Hepatocyte (in vitro differentiated cells): ENCODE data around the gene TRIM9. TPM values are rescaled to one million over a fixed set of nuclear protein-coding genes. Genes with fewer than 3 reads are reported as not detected.

Experiments
- DNase-seq: peaks from one replicate; pipeline ENCODE4 v3.0.0-alpha.2; 2016; ENCODE audit warnings: low spot score
- H2AFZ ChIP-seq: fragments of 200-600 bp; sonication (generic); 2 replicates; pipeline ENCODE4 v1.6.0; 2016; ENCODE audit warnings: antibody characterized with exemption, mild to moderate bottlenecking
- H3K27ac ChIP-seq: fragments of 200-600 bp; sonication (generic); 2 replicates; pipeline ENCODE4 v1.5.1; 2016; ENCODE audit warnings: mild to moderate bottlenecking
- H3K27me3 ChIP-seq: fragments of 200-600 bp; sonication (generic); 2 replicates; pipeline ENCODE4 v1.6.1; 2016
- H3K36me3 ChIP-seq: fragments of 200-600 bp; sonication (generic); replicated peaks from 2 replicates; pipeline ENCODE4 v1.5.1; 2016; ENCODE audit warnings: low read depth; ENCODE audit not compliant: insufficient read depth
- H3K4me1 ChIP-seq: fragments of 200-600 bp; sonication (generic); 2 replicates; pipeline ENCODE4 v1.5.1; 2016; ENCODE audit warnings: mild to moderate bottlenecking, moderate library complexity; ENCODE audit not compliant: insufficient read depth
- H3K4me2 ChIP-seq: fragments of 200-600 bp; sonication (generic); 2 replicates; pipeline ENCODE4 v1.6.0; 2016
- H3K4me3 ChIP-seq: fragments of 200-600 bp; sonication (generic); 2 replicates; pipeline ENCODE4 v1.5.1; 2016; ENCODE audit warnings: mild to moderate bottlenecking
- H3K79me2 ChIP-seq: fragments of 200-600 bp; sonication (generic); 2 replicates; pipeline ENCODE4 v1.6.0; 2017; ENCODE audit warnings: mild to moderate bottlenecking
- H3K9me2 ChIP-seq: fragments of 200-600 bp; sonication (generic); replicated peaks from 2 replicates; pipeline ENCODE4 v1.6.0; 2017; ENCODE audit warnings: mild to moderate bottlenecking; ENCODE audit not compliant: insufficient read depth
- H3K9me3 ChIP-seq: fragments of 200-600 bp; sonication (generic); 2 replicates; pipeline ENCODE4 v1.5.1; 2016; ENCODE audit warnings: low read depth, mild to moderate bottlenecking
- H4K20me1 ChIP-seq: fragments of 200-600 bp; sonication (generic); 2 replicates; pipeline ENCODE4 v1.6.0; 2016; ENCODE audit warnings: mild to moderate bottlenecking; ENCODE audit not compliant: insufficient read depth, poor library complexity, severe bottlenecking
- CTCF ChIP-seq: fragments of 200-600 bp; sonication (generic); IDR thresholded peaks from 2 replicates; pipeline ENCODE4 v1.5.1; 2016; ENCODE audit warnings: antibody characterized with exemption, mild to moderate bottlenecking; ENCODE audit not compliant: poor library complexity
- EZH2 ChIP-seq: fragments of 200-600 bp; sonication (generic); IDR thresholded peaks from 2 replicates; pipeline ENCODE4 v1.6.1; 2016; ENCODE audit warnings: antibody characterized with exemption, mild to moderate bottlenecking, borderline replicate concordance
- EZH2phosphoT487 ChIP-seq: fragments of 200-600 bp; sonication (generic); IDR thresholded peaks from one replicate; pipeline ENCODE4 v1.6.1; 2018; ENCODE audit warnings: antibody characterized with exemption, mild to moderate bottlenecking, low read depth, moderate library complexity; ENCODE audit not compliant: unreplicated experiment, severe bottlenecking
- WGBS: methylation state at CpG from one replicate; pipeline ENCODE4 v1.1.6; 2016; ENCODE audit warnings: low lambda C conversion rate; ENCODE audit errors: missing lambda C conversion rate; 5-methylcytosine and 5-hydroxymethylcytosine counted together
- polyA plus RNA-seq: library from polyadenylated mRNA; unstranded; fragments of >200 nt; fragmentation: Nextera tagmentation; extraction: Ambion mirVana; gene quantifications from 2 replicates; pipeline ENCODE4 v1.2.1, GENCODE V29; 2016
- total RNA-seq: library from RNA; depleted of rRNA; stranded (reverse); fragments of >200 nt; gene quantifications from 2 replicates; pipeline ENCODE4 v1.2.3, GENCODE V29; 2014

Gene TRIM9
- total and polyA plus RNA-seq, 2 experiments from 2014 or later = 0.10 to 0.94 TPM

GRCh38 chr14:51069055-51069454 is 25.9 kb downstream of the TRIM9 start:
- H3K36me3 ChIP-seq = no peaks in the 10 kb centered on the region
- no peaks in the 10 kb centered on the region for H4K20me1 ChIP-seq
- H3K4me1 ChIP-seq = no peaks in the 10 kb centered on the region
- no peak overlapping the region for H3K27ac ChIP-seq
- TF ChIP-seq EZH2phosphoT487 (no peak), EZH2 (no peak), CTCF (no peak)
- H3K9me2 ChIP-seq = no peaks in the 10 kb centered on the region
- no peaks in the 10 kb centered on the region for H3K79me2 ChIP-seq
- no peak for DNase-seq
- no peaks in the 10 kb centered on the region for H3K27me3 ChIP-seq
- no peak overlapping the region for H3K4me3 ChIP-seq
- H3K4me2 ChIP-seq = no peak overlapping the region
- H3K9me3 ChIP-seq = no peaks in the 10 kb centered on the region
- H2AFZ ChIP-seq = no peak overlapping the region

GRCh38 chr14:51068268-51068667 is 26.6 kb downstream of the TRIM9 start:
- Histone ChIP-seq H3K9me2 (no peaks in the 10 kb centered on the region), H3K27ac (no peak overlapping the region), H2AFZ (no peak overlapping the region), H3K9me3 (no peaks in the 10 kb centered on the region), H3K4me1 (no peaks in the 10 kb centered on the region), H3K4me3 (no peak overlapping the region), H3K27me3 (no peaks in the 10 kb centered on the region), H3K36me3 (no peaks in the 10 kb centered on the region), H3K79me2 (no peaks in the 10 kb centered on the region), H3K4me2 (no peak overlapping the region), H4K20me1 (no peaks in the 10 kb centered on the region)
- no peak for DNase-seq
- TF ChIP-seq EZH2 (no peak), EZH2phosphoT487 (no peak), CTCF (no peak)
- 80% methylated on average over 2 of the region's 2 CpGs for WGBS

GRCh38 chr14:51067295-51067694 is 27.6 kb downstream of the TRIM9 start:
- H2AFZ ChIP-seq = no peak overlapping the region
- TF ChIP-seq EZH2 = no peak
- no peaks in the 10 kb centered on the region for H3K4me1 ChIP-seq
- DNase-seq = no peak
- WGBS = 79% methylated on average over 4 of the region's 4 CpGs
- no peaks in the 10 kb centered on the region for H4K20me1 ChIP-seq
- no peaks in the 10 kb centered on the region for H3K36me3 ChIP-seq
- H3K4me3 ChIP-seq = no peak overlapping the region
- no peaks in the 10 kb centered on the region for H3K9me2 ChIP-seq
- H3K79me2 ChIP-seq = no peaks in the 10 kb centered on the region
- no peak overlapping the region for H3K4me2 ChIP-seq
- H3K27ac ChIP-seq = no peak overlapping the region
- no peaks in the 10 kb centered on the region for H3K27me3 ChIP-seq
- peaks cover 8% of the 10 kb centered on the region for H3K9me3 ChIP-seq

- Histone ChIP-seq H3K9me3 (peaks cover 8% of the 10 kb centered on the region), H3K9me2 (no peaks in the 10 kb centered on the region), H3K4me2 (no peak overlapping the region), H3K27me3 (no peaks in the 10 kb centered on the region), H3K4me3 (no peak overlapping the region), H2AFZ (no peak overlapping the region), H4K20me1 (no peaks in the 10 kb centered on the region), H3K36me3 (no peaks in the 10 kb centered on the region), H3K4me1 (no peaks in the 10 kb centered on the region), H3K27ac (no peak overlapping the region), H3K79me2 (no peaks in the 10 kb centered on the region)
- DNase-seq = no peak
- TF ChIP-seq CTCF = no peak
- TF ChIP-seq EZH2phosphoT487 = no peak
- TF ChIP-seq EZH2 = no peak
- WGBS = 93% methylated on average over 8 of the region's 8 CpGs
Measured at GRCh38 chr14:51066576-51066975, 28.3 kb downstream of the TRIM9 start.
